Mammary epithelial cell (primary cell): ENCODE data around the gene UBE2G2.

ENCODE experiments used
- CTCF ChIP-seq, 2 donors: IDR thresholded peaks in 1 of 2; conservative IDR thresholded peaks in 1 of 2; 2 replicates each; pipeline ENCODE4 v1.5.1; 2011 to 2012; ENCODE audit warnings: inconsistent platforms in 2 of 2, low read length in 2 of 2, mild to moderate bottlenecking in 2 of 2, control low read depth in 1 of 2, low read depth in 1 of 2; ENCODE audit not compliant: insufficient read depth in 1 of 2; ENCODE audit errors: extremely low read depth in 1 of 2
- EZH2 ChIP-seq: IDR thresholded peaks from 2 replicates; pipeline ENCODE4 v1.6.1; 2012; ENCODE audit warnings: low read length, inconsistent platforms, borderline replicate concordance

- no peak for TF ChIP-seq CTCF (conservative IDR thresholded peaks at IDR 0.05 in 1 of 2, IDR thresholded peaks at IDR 0.05 in 1 of 2; ENCODE audit: extremely low read depth in 1 of 2, insufficient read depth in 1 of 2, low read depth in 1 of 2, low read length in 2 of 2)
- TF ChIP-seq EZH2, result no peak
These were observed 18.5 kb downstream of the UBE2G2 start for GRCh38 chr21:44783020-44783696.
